Prostate gland (tissue), 2 donors: ENCODE data around the gene UPF1.

ENCODE experiments used
- CTCF ChIP-seq, 4 experiments: fragments of 200-600 bp in 2 of 4; fragments of 450-650 bp in 2 of 4; sonication (generic) in 2 of 4; IDR thresholded peaks; 1 replicate in 3 of 4; 2 replicates in 1 of 4; pipeline ENCODE4 v1.5.1; 2016 to 2019; ENCODE audit warnings: antibody characterized with exemption in 4 of 4, mild to moderate bottlenecking in 2 of 4, moderate library complexity in 2 of 4
- POLR2A ChIP-seq: fragments of 450-650 bp; IDR thresholded peaks from one replicate; pipeline ENCODE4 v1.6.1; 2016; ENCODE audit warnings: antibody characterized with exemption, mild to moderate bottlenecking
- POLR2AphosphoS5 ChIP-seq: sonication (generic); formaldehyde crosslinking; IDR thresholded peaks from one replicate; pipeline ENCODE4 v1.6.1; 2017; ENCODE audit warnings: antibody characterized with exemption

- no peak for TF ChIP-seq CTCF (IDR thresholded peaks at IDR 0.05)
- TF ChIP-seq POLR2AphosphoS5 = no peak
- TF ChIP-seq POLR2A = no peak
These were observed 22.1 kb downstream of the UPF1 start for GRCh38 chr19:18853755-18854427.
